CD4-positive, alpha-beta T cell (primary cell): ENCODE measurements around the gene TUT4. TPM values are rescaled to one million over a fixed set of nuclear protein-coding genes. Genes with fewer than 3 reads are reported as not detected.

Experiments
- ATAC-seq: fragments of 200-7000 bp; cut with Tn5 transposase; one replicate; pipeline ENCODE4 v1.10.0; 2022; ENCODE audit warnings: mild to moderate bottlenecking; ENCODE audit not compliant: poor library complexity
- CTCF ChIA-PET: fragments of 350-600 bp; sonication (Branson Sonifier 250); formaldehyde crosslinking; loops from one replicate; lab custom pipeline; 2021; ENCODE audit warnings: antibody characterized with exemption, inconsistent platforms; lab: Charles Lee
- POLR2A ChIA-PET: fragments of 350-600 bp; sonication (Branson Sonifier 250); formaldehyde crosslinking; loops from one replicate; lab custom pipeline; 2021; ENCODE audit warnings: antibody characterized with exemption, inconsistent platforms; lab: Charles Lee
- DNase-seq, 14 experiments: peaks; one replicate each; pipeline ENCODE4 v3.0.0-alpha.2; 2013 to 2020; ENCODE audit warnings: mixed read lengths in 2 of 14
- H3K27ac ChIP-seq, 2 donors: one replicate each; pipeline versions ENCODE4 v1.5.1 to v1.7.0; 2013; ENCODE audit warnings: low read length in 2 of 2, low read depth in 1 of 2, mild to moderate bottlenecking in 1 of 2
- H3K27me3 ChIP-seq, 2 experiments: 1 replicate in 1 of 2; 2 replicates in 1 of 2; pipeline versions ENCODE4 v1.6.1 to v1.7.0; 2013; ENCODE audit warnings: low read length in 2 of 2, control low read depth in 1 of 2, mild to moderate bottlenecking in 1 of 2, moderate library complexity in 1 of 2; ENCODE audit not compliant: insufficient read depth in 2 of 2, control insufficient read depth in 1 of 2
- H3K36me3 ChIP-seq: one replicate; pipeline ENCODE4 v1.6.1; 2013; ENCODE audit warnings: low read length, control low read depth; ENCODE audit not compliant: insufficient read depth
- H3K4me1 ChIP-seq: one replicate; pipeline ENCODE4 v1.6.1; 2013; ENCODE audit warnings: low read length, control low read depth; ENCODE audit not compliant: insufficient read depth
- H3K4me3 ChIP-seq: one replicate; pipeline ENCODE4 v1.5.1; 2013; ENCODE audit warnings: mild to moderate bottlenecking, low read length, moderate library complexity
- H3K9me3 ChIP-seq, 2 experiments: 1 replicate in 1 of 2; 2 replicates in 1 of 2; pipeline versions ENCODE4 v1.6.1 to v1.7.0; 2013; ENCODE audit warnings: low read length in 2 of 2, mild to moderate bottlenecking in 2 of 2, control low read depth in 1 of 2, moderate library complexity in 1 of 2; ENCODE audit not compliant: control insufficient read depth in 1 of 2, insufficient read depth in 1 of 2
- H3K27ac Mint-ChIP-seq: one replicate; pipeline ENCODE4 v1.8.0; 2020; ENCODE audit warnings: mixed read lengths
- H3K27me3 Mint-ChIP-seq: one replicate; pipeline ENCODE4 v1.8.0; 2021; ENCODE audit warnings: mixed read lengths
- H3K36me3 Mint-ChIP-seq: one replicate; pipeline ENCODE4 v1.8.0; 2021; ENCODE audit warnings: low read depth, mixed read lengths
- H3K4me1 Mint-ChIP-seq: one replicate; pipeline ENCODE4 v1.8.0; 2021; ENCODE audit warnings: low read depth, mixed read lengths
- H3K4me3 Mint-ChIP-seq: one replicate; pipeline ENCODE4 v1.8.0; 2020; ENCODE audit warnings: mild to moderate bottlenecking, mixed read lengths
- H3K9me3 Mint-ChIP-seq: one replicate; pipeline ENCODE4 v1.8.0; 2020; ENCODE audit warnings: mixed read lengths
- CTCF ChIP-seq: fragments of 200-600 bp; IDR thresholded peaks from one replicate; pipeline ENCODE4 v1.8.0; 2022; ENCODE audit warnings: antibody characterized with exemption, mild to moderate bottlenecking
- intact Hi-C, 2 experiments: fragments of 100-400 bp; cut with DNase I in 1 of 2; cut with micrococcal nuclease in 1 of 2; formaldehyde crosslinking; loops; one replicate each; pipeline versions ENCODE4 v1.15.1 to v1.9.0; 2023 to 2025; cut with DNase I, micrococcal nuclease
- total RNA-seq, 174 experiments: library from RNA in 2 of 174; stranded (reverse) in 2 of 174; gene quantifications; one replicate each; pipeline ENCODE4 v1.2.3 and lab custom pipeline; 2021 to 2026

Gene TUT4
- total RNA-seq, 2 experiments from 2014 or later, result 141 to 147 TPM

- peaks cover 4% of the 10 kb centered on the region for H3K4me1 Mint-ChIP-seq
- TF ChIP-seq CTCF, result no peak
- Histone ChIP-seq H3K4me3 (no peak overlapping the region), H3K27me3 (no peaks in the 10 kb centered on the region), H3K36me3 (peaks cover 58% of the 10 kb centered on the region), H3K4me1 (no peaks in the 10 kb centered on the region), H3K9me3 (no peaks in the 10 kb centered on the region), H3K27ac (no peak overlapping the region)
- ChIA-PET POLR2A (no interaction called here), CTCF (no interaction called here)
- no peak for DNase-seq
- H3K9me3 Mint-ChIP-seq, result no peaks in the 10 kb centered on the region
- no peaks in the 10 kb centered on the region for H3K27me3 Mint-ChIP-seq
- intact Hi-C loops, result no loop called here
- no peak overlapping the region for H3K4me3 Mint-ChIP-seq
- H3K36me3 Mint-ChIP-seq, result peaks cover 80% of the 10 kb centered on the region
- no peak for ATAC-seq
- no peak overlapping the region for H3K27ac Mint-ChIP-seq
These were observed 108.4 kb downstream of the TUT4 start for GRCh38 chr1:52444463-52444862.

DNA sequence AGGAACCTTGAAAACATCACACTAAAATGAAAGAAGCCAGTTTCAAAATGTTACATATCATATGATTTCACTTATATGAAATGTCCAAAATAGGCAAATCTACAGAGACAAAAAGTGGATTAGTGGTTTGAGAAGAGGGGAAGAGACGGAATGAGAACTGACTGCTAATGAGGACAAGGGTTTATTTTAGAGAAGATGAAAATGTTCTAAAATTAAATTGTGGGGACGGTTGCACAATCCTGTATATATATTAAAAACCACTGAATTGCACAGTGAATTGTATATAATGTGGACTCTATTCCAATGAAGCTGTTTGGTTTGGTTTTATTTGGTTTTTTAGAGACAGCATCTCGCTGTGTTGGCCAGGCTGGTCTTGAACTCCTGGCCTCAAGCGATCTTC, 112.9 kb downstream of the TUT4 start:
- CTCF ChIA-PET, result no interaction called here
- no peaks in the 10 kb centered on the region for H3K9me3 ChIP-seq
- no peaks in the 10 kb centered on the region for H3K27me3 ChIP-seq
- ATAC-seq, result no peak
- intact Hi-C loops, result no loop called here
- TF ChIP-seq CTCF, result no peak
- H3K4me3 ChIP-seq, result no peak overlapping the region
- no peaks in the 10 kb centered on the region for H3K4me1 ChIP-seq
- no peak overlapping the region for H3K27ac ChIP-seq
- H3K27me3 Mint-ChIP-seq, result no peaks in the 10 kb centered on the region
- no peak overlapping the region for H3K27ac Mint-ChIP-seq
- H3K36me3 ChIP-seq, result peaks cover 71% of the 10 kb centered on the region
- H3K9me3 Mint-ChIP-seq, result no peaks in the 10 kb centered on the region
- no peak overlapping the region for H3K4me3 Mint-ChIP-seq
- no peak for DNase-seq
- peaks cover 4% of the 10 kb centered on the region for H3K4me1 Mint-ChIP-seq
- POLR2A ChIA-PET, result interaction anchor here (2.4 kb wide), 1 partner anchor 16 kb away, joined by 7 read pairs; no protein-coding TSS in a partner anchor
- peaks cover 83% of the 10 kb centered on the region for H3K36me3 Mint-ChIP-seq

DNA sequence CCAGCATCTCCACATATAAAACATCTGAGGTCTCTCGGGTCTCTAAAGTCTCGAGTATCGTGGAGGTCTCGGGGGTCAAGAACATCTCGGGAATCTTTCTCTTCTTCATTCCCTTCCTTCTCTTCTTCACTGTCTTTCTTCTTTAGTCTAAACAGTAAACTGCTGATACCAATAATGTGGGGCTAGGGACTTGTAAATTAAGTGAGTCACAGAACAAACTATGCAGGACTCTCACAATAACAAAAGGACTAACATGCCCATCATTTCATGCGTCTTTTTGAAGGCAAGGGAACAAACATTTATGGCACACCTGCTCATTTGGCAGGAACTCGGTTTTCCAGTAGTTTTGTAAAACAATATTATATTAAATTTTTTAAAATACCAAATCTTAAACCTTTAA, 116.1 kb downstream of the TUT4 start:
- H3K4me1 Mint-ChIP-seq, result peaks cover 4% of the 10 kb centered on the region
- ATAC-seq (no peak), DNase-seq (no peak)
- TF ChIP-seq CTCF, result no peak
- no peaks in the 10 kb centered on the region for H3K27me3 Mint-ChIP-seq
- no peak overlapping the region for H3K27ac Mint-ChIP-seq
- Histone ChIP-seq H3K27ac (no peak overlapping the region), H3K4me1 (no peaks in the 10 kb centered on the region), H3K9me3 (no peaks in the 10 kb centered on the region), H3K36me3 (peaks cover 66% of the 10 kb centered on the region), H3K4me3 (no peak overlapping the region), H3K27me3 (no peaks in the 10 kb centered on the region)
- H3K36me3 Mint-ChIP-seq, result peaks cover 89% of the 10 kb centered on the region
- intact Hi-C loops, result no loop called here
- POLR2A ChIA-PET, result no interaction called here
- CTCF ChIA-PET, result no interaction called here
- H3K4me3 Mint-ChIP-seq, result no peak overlapping the region
- no peaks in the 10 kb centered on the region for H3K9me3 Mint-ChIP-seq
